ENCODE results near the gene OR4P4.

OR4P4 gene

GRCh38 chr11:55634813-55635212 lies at the start of gene OR4P4:
Gene OR4P4 (plus strand): TSS chr11:55635113.
- DNase-seq (ENCODE audit: low read depth): no peak
- H3K4me3 ChIP-seq (ENCODE audit: low read length): no peak within 1 kb of the TSS
- TF ChIP-seq CTCF (conservative IDR thresholded peaks at IDR 0.05; ENCODE audit: low read depth, low read length): no peak

- DNase-seq (ENCODE audit: low read depth): no peak
- TF ChIP-seq CTCF (conservative IDR thresholded peaks at IDR 0.05; ENCODE audit: low read depth, low read length): no peak
- H3K4me3 ChIP-seq (ENCODE audit: low read length): no peak within 1 kb of the TSS
These were observed 27.4 kb upstream of the OR4P4 start, which contains the start of gene OR4C11 for GRCh38 chr11:55607545-55607944. Gene OR4C11 (minus strand): TSS chr11:55607645. CDS start chr11:55604373, 3,272 bp downstream.

GRCh38 chr11:55624531-55624930 lies 10.4 kb upstream of the OR4P4 start:
- H3K4me3 ChIP-seq (ENCODE audit: low read length): no peak overlapping the region
- no peak for TF ChIP-seq CTCF (conservative IDR thresholded peaks at IDR 0.05; ENCODE audit: low read depth, low read length)
- no peak for DNase-seq (ENCODE audit: low read depth)

- DNase-seq (ENCODE audit: low read depth): no peak
- no peak for TF ChIP-seq CTCF (conservative IDR thresholded peaks at IDR 0.05; ENCODE audit: low read depth, low read length)
- no peak within 1 kb of the TSS for H3K4me3 ChIP-seq (ENCODE audit: low read length)
These were observed 13.1 kb downstream of the OR4P4 start, which contains the start of gene OR4S2 for GRCh38 chr11:55648027-55648426. Gene OR4S2 (plus strand): TSS chr11:55648327. CDS start chr11:55650904, 2,577 bp downstream.

GRCh38 chr11:55652560-55652959 lies 17.6 kb downstream of the OR4P4 start:
- no peak overlapping the region for H3K4me3 ChIP-seq (ENCODE audit: low read length)
- TF ChIP-seq CTCF (conservative IDR thresholded peaks at IDR 0.05; ENCODE audit: low read depth, low read length): no peak
- DNase-seq (ENCODE audit: low read depth): no peak

GRCh38 chr11:55655096-55655495 lies 20.2 kb downstream of the OR4P4 start:
- DNase-seq (ENCODE audit: low read depth): no peak
- no peak for TF ChIP-seq CTCF (conservative IDR thresholded peaks at IDR 0.05; ENCODE audit: low read depth, low read length)
- H3K4me3 ChIP-seq (ENCODE audit: low read length): no peak overlapping the region

GRCh38 chr11:55658031-55658573 lies 23.2 kb downstream of the OR4P4 start:
- DNase-seq (ENCODE audit: low read depth): no peak
- no peak overlapping the region for H3K4me3 ChIP-seq (ENCODE audit: low read length)
- TF ChIP-seq CTCF (conservative IDR thresholded peaks at IDR 0.05; ENCODE audit: low read depth, low read length): no peak
